ENCODE results near the gene GSTM3.
"Not testable (repeated sequence)": the region's sequence is repeated elsewhere in the genome, so short reads cannot be mapped to it uniquely, and the experiment has no call there.

The GSTM3 gene

GRCh38 chr1:109726728-109727373, 14.0 kb downstream of the GSTM3 start:
- no peak for DNase-seq (ENCODE audit: low read depth)

- DNase-seq (ENCODE audit: low read depth), result no peak
Measured at GRCh38 chr1:109726007-109726406, 14.8 kb downstream of the GSTM3 start.

- DNase-seq (ENCODE audit: low read depth), result no peak
Measured at GRCh38 chr1:109725510-109725909, 15.3 kb downstream of the GSTM3 start.

GRCh38 chr1:109724933-109725332, 15.9 kb downstream of the GSTM3 start:
- no peak for DNase-seq (ENCODE audit: low read depth)

- no peak for DNase-seq (ENCODE audit: low read depth)
Measured at GRCh38 chr1:109722908-109723691, 17.7 kb downstream of the GSTM3 start.

- DNase-seq (ENCODE audit: low read depth), result no peak
Measured at GRCh38 chr1:109721971-109722370, 18.9 kb downstream of the GSTM3 start.

- no peak for DNase-seq (ENCODE audit: low read depth)
Measured at GRCh38 chr1:109721042-109721441, 19.8 kb downstream of the GSTM3 start.

- DNase-seq (ENCODE audit: low read depth), result no peak
Measured at GRCh38 chr1:109719337-109719837, 21.5 kb downstream of the GSTM3 start.

- no peak for DNase-seq (ENCODE audit: low read depth)
Measured at GRCh38 chr1:109718495-109718894, 22.3 kb downstream of the GSTM3 start.

GRCh38 chr1:109717729-109718128, 23.1 kb downstream of the GSTM3 start:
- no peak for DNase-seq (ENCODE audit: low read depth)

GRCh38 chr1:109716570-109717090, 24.2 kb downstream of the GSTM3 start:
- DNase-seq (ENCODE audit: low read depth), result no peak

- no peak for DNase-seq (ENCODE audit: low read depth)
Measured at GRCh38 chr1:109716121-109716520, 24.7 kb downstream of the GSTM3 start.

GRCh38 chr1:109714661-109715372, 26.0 kb downstream of the GSTM3 start:
- no peak for DNase-seq (ENCODE audit: low read depth)

GRCh38 chr1:109713636-109714035, 27.2 kb downstream of the GSTM3 start:
- no peak for DNase-seq (ENCODE audit: low read depth)

GRCh38 chr1:109712321-109712864, 28.4 kb downstream of the GSTM3 start:
- no peak for DNase-seq (ENCODE audit: low read depth)

GRCh38 chr1:109711593-109712320, 29.1 kb downstream of the GSTM3 start, which contains the start of gene GSTM5:
Gene GSTM5, plus strand, starts transcription at chr1:109712251. Its CDS starts 62 bp downstream, at chr1:109712313.
- DNase-seq (ENCODE audit: low read depth), result not testable (repeated sequence)

GRCh38 chr1:109709822-109710221, 31.0 kb downstream of the GSTM3 start:
- DNase-seq (ENCODE audit: low read depth), result not testable (repeated sequence)

GRCh38 chr1:109708949-109709348, 31.9 kb downstream of the GSTM3 start:
- DNase-seq (ENCODE audit: low read depth), result not testable (repeated sequence)

GRCh38 chr1:109705411-109705810, 35.4 kb downstream of the GSTM3 start:
- DNase-seq (ENCODE audit: low read depth), result no peak

GRCh38 chr1:109704173-109704572, 36.7 kb downstream of the GSTM3 start:
- DNase-seq (ENCODE audit: low read depth), result no peak

GRCh38 chr1:109702940-109703339, 37.9 kb downstream of the GSTM3 start:
- not testable (repeated sequence) for DNase-seq (ENCODE audit: low read depth)

All from stimulated activated CD8-positive, alpha-beta memory T cell treated with anti-CD3 and anti-CD28 coated beads, Interleukin-12 subunit alpha, Interleukin-12 subunit beta, amount 100 ng/mL, for 4 hours (primary cell).